HepG2 (cell line): ENCODE data around the gene UXS1. TPM values are rescaled to one million over a fixed set of nuclear protein-coding genes. Genes with fewer than 3 reads are reported as not detected.

ENCODE experiments used
- NR2F1 ChIP-seq, 2 experiments: fragments of 450-650 bp in 1 of 2; formaldehyde crosslinking in 1 of 2; IDR thresholded peaks; 2 replicates each; pipeline versions ENCODE4 v1.5.0 to v1.6.1; 2016 to 2020; ENCODE audit warnings: mild to moderate bottlenecking in 1 of 2, missing compliant biosample characterization in 1 of 2, missing genetic modification reagents in 1 of 2, moderate library complexity in 1 of 2
- RBAK ChIP-seq: sonication (generic); formaldehyde crosslinking; IDR thresholded peaks from 2 replicates; pipeline ENCODE4 v1.5.1; 2020; ENCODE audit warnings: mild to moderate bottlenecking, missing genetic modification reagents
- TAF1 ChIP-seq: sonication (generic); formaldehyde crosslinking; IDR thresholded peaks from 2 replicates; pipeline ENCODE4 v1.4.0; 2020; ENCODE audit warnings: missing genetic modification reagents
- ZNF350 ChIP-seq: sonication (generic); formaldehyde crosslinking; IDR thresholded peaks from 2 replicates; pipeline ENCODE4 v1.4.0; 2020; ENCODE audit warnings: mild to moderate bottlenecking, low read depth, missing genetic modification reagents, borderline replicate concordance
- ZNF629 ChIP-seq: sonication (generic); formaldehyde crosslinking; conservative IDR thresholded peaks from 2 replicates; pipeline ENCODE4 v1.5.0; 2020; ENCODE audit warnings: missing genetic modification reagents
- ZNF841 ChIP-seq: sonication (generic); formaldehyde crosslinking; IDR thresholded peaks from 2 replicates; pipeline ENCODE4 v1.8.1; 2023; ENCODE audit warnings: missing genetic modification reagents, borderline replicate concordance
- polyA plus RNA-seq, 8 experiments: library from polyadenylated mRNA; depleted of rRNA in 3 of 8; stranded (reverse) in 7 of 8; unstranded in 1 of 8; fragments of >200 nt; fragmentation: Illumina TruSeq in 4 of 8; extraction: Trizol in 4 of 8; gene quantifications; 2 replicates each; pipeline versions ENCODE4 v1.2.1 to v1.2.3, GENCODE V29; 2011 to 2016; ENCODE audit warnings: low read depth in 4 of 8, missing spikeins in 1 of 8, mixed read lengths in 1 of 8; ENCODE audit not compliant: insufficient read depth in 1 of 8
- total RNA-seq, 5 experiments: library from RNA; depleted of rRNA; stranded (reverse); fragments of >200 nt; fragmentation: Illumina TruSeq; extraction: Trizol; gene quantifications; 2 replicates each; pipeline ENCODE4 v1.2.3, GENCODE V29; 2016; ENCODE audit warnings: low read depth in 1 of 5
- TF ChIP-seq, protein P1 (sequence below): IDR thresholded peaks from 2 replicates; pipeline ENCODE4 v1.6.1; 2016; ENCODE audit warnings: mild to moderate bottlenecking
- TF ChIP-seq, protein P2 (sequence below): sonication (generic); formaldehyde crosslinking; conservative IDR thresholded peaks from 2 replicates; pipeline ENCODE4 v1.4.0; 2020; ENCODE audit warnings: missing genetic modification reagents
- TF ChIP-seq, protein P3 (sequence below): sonication (generic); formaldehyde crosslinking; IDR thresholded peaks from 2 replicates; pipeline ENCODE4 v1.4.0; 2020; ENCODE audit warnings: missing genetic modification reagents, mild to moderate bottlenecking, borderline replicate concordance
- TF ChIP-seq, protein P4 (sequence below), 2 experiments: fragments of 450-650 bp in 1 of 2; sonication (generic) in 1 of 2; formaldehyde crosslinking in 1 of 2; IDR thresholded peaks; 2 replicates each; pipeline versions ENCODE4 v1.6.1 to v1.8.0; 2016 to 2022; ENCODE audit warnings: antibody characterized with exemption in 1 of 2, mild to moderate bottlenecking in 1 of 2, missing genetic modification reagents in 1 of 2
- TF ChIP-seq, protein P5 (sequence below): sonication (generic); formaldehyde crosslinking; IDR thresholded peaks from 2 replicates; pipeline ENCODE4 v1.8.1; 2023; ENCODE audit warnings: mild to moderate bottlenecking, missing genetic modification reagents, borderline replicate concordance

The UXS1 gene
- total and polyA plus RNA-seq, 2 of the 13 experiments (the other 11 are each of a cell fraction or from before 2014, with no cell fraction given) = 53.3 to 110 TPM

DNA sequence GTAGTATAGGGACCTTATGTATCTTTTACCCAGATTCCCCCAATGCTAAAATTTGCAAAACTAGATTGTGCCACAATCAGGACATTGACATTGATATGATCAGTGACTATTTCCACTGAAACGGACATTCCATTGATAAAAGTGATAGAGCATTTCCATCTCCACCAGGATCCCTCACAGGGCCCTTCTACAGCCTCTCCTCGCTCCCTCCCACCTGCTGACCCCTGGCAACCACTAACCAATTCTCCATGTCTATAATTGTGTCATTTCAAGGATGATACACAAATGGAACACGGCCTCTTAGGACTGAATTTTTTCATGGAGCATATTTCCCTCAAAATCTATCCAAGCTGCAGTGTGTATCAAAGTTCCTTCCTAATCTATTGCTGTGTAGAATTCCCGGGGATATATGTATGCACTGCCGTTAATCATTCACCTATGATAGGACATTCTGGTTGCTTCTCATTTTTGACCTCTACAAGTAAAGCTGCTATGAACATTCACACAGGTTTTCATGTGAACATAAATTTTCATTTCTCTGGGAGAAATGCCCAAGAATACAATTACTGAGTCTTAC is 67.3 kb downstream of the UXS1 start (continued):
- no peak for TF ChIP-seq NR2F1 (CRISPR knock-in tag; IDR thresholded peaks at IDR 0.05)
- no peak for TF ChIP-seq TAF1 (CRISPR knock-in tag)
- no peak for TF ChIP-seq ZNF350 (CRISPR knock-in tag)
- no peak for TF ChIP-seq RBAK (CRISPR knock-in tag)
- TF ChIP-seq, protein P1, sequence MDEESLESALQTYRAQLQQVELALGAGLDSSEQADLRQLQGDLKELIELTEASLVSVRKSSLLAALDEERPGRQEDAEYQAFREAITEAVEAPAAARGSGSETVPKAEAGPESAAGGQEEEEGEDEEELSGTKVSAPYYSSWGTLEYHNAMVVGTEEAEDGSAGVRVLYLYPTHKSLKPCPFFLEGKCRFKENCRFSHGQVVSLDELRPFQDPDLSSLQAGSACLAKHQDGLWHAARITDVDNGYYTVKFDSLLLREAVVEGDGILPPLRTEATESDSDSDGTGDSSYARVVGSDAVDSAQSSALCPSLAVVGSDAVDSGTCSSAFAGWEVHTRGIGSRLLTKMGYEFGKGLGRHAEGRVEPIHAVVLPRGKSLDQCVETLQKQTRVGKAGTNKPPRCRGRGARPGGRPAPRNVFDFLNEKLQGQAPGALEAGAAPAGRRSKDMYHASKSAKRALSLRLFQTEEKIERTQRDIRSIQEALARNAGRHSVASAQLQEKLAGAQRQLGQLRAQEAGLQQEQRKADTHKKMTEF (CRISPR knock-in tag) = no peak
- no peak for TF ChIP-seq ZNF841 (CRISPR knock-in tag)
- TF ChIP-seq, protein P2, sequence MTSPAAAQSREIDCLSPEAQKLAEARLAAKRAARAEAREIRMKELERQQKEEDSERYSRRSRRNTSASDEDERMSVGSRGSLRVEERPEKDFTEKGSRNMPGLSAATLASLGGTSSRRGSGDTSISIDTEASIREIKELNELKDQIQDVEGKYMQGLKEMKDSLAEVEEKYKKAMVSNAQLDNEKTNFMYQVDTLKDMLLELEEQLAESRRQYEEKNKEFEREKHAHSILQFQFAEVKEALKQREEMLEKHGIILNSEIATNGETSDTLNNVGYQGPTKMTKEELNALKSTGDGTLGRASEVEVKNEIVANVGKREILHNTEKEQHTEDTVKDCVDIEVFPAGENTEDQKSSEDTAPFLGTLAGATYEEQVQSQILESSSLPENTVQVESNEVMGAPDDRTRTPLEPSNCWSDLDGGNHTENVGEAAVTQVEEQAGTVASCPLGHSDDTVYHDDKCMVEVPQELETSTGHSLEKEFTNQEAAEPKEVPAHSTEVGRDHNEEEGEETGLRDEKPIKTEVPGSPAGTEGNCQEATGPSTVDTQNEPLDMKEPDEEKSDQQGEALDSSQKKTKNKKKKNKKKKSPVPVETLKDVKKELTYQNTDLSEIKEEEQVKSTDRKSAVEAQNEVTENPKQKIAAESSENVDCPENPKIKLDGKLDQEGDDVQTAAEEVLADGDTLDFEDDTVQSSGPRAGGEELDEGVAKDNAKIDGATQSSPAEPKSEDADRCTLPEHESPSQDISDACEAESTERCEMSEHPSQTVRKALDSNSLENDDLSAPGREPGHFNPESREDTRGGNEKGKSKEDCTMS (CRISPR knock-in tag) = no peak
- TF ChIP-seq, protein P3, sequence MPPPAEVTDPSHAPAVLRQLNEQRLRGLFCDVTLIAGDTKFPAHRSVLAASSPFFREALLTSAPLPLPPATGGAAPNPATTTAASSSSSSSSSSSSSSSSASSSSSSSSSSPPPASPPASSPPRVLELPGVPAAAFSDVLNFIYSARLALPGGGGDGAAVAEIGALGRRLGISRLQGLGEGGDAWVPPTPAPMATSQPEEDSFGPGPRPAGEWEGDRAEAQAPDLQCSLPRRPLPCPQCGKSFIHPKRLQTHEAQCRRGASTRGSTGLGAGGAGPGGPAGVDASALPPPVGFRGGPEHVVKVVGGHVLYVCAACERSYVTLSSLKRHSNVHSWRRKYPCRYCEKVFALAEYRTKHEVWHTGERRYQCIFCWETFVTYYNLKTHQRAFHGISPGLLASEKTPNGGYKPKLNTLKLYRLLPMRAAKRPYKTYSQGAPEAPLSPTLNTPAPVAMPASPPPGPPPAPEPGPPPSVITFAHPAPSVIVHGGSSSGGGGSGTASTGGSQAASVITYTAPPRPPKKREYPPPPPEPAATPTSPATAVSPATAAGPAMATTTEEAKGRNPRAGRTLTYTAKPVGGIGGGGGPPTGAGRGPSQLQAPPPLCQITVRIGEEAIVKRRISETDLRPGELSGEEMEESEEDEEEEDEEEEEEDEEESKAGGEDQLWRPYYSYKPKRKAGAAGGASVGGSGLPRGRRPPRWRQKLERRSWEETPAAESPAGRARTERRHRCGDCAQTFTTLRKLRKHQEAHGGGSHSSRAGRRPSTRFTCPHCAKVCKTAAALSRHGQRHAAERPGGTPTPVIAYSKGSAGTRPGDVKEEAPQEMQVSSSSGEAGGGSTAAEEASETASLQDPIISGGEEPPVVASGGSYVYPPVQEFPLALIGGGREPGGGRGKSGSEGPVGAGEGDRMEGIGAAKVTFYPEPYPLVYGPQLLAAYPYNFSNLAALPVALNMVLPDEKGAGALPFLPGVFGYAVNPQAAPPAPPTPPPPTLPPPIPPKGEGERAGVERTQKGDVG (CRISPR knock-in tag) = no peak
- TF ChIP-seq, protein P4, sequence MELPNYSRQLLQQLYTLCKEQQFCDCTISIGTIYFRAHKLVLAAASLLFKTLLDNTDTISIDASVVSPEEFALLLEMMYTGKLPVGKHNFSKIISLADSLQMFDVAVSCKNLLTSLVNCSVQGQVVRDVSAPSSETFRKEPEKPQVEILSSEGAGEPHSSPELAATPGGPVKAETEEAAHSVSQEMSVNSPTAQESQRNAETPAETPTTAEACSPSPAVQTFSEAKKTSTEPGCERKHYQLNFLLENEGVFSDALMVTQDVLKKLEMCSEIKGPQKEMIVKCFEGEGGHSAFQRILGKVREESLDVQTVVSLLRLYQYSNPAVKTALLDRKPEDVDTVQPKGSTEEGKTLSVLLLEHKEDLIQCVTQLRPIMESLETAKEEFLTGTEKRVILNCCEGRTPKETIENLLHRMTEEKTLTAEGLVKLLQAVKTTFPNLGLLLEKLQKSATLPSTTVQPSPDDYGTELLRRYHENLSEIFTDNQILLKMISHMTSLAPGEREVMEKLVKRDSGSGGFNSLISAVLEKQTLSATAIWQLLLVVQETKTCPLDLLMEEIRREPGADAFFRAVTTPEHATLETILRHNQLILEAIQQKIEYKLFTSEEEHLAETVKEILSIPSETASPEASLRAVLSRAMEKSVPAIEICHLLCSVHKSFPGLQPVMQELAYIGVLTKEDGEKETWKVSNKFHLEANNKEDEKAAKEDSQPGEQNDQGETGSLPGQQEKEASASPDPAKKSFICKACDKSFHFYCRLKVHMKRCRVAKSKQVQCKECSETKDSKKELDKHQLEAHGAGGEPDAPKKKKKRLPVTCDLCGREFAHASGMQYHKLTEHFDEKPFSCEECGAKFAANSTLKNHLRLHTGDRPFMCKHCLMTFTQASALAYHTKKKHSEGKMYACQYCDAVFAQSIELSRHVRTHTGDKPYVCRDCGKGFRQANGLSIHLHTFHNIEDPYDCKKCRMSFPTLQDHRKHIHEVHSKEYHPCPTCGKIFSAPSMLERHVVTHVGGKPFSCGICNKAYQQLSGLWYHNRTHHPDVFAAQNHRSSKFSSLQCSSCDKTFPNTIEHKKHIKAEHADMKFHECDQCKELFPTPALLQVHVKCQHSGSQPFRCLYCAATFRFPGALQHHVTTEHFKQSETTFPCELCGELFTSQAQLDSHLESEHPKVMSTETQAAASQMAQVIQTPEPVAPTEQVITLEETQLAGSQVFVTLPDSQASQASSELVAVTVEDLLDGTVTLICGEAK (IDR thresholded peaks at IDR 0.05) = no peak
- TF ChIP-seq, protein P4 (CRISPR knock-in tag; IDR thresholded peaks at IDR 0.05) = no peak; the same call in 1 of the 2 replicates
- TF ChIP-seq, protein P5, sequence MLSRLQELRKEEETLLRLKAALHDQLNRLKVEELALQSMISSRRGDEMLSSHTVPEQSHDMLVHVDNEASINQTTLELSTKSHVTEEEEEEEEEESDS (CRISPR knock-in tag) = no peak
- TF ChIP-seq ZNF629 (CRISPR knock-in tag) = no peak
